ENCODE measurements around the gene IFNK.

DNA sequence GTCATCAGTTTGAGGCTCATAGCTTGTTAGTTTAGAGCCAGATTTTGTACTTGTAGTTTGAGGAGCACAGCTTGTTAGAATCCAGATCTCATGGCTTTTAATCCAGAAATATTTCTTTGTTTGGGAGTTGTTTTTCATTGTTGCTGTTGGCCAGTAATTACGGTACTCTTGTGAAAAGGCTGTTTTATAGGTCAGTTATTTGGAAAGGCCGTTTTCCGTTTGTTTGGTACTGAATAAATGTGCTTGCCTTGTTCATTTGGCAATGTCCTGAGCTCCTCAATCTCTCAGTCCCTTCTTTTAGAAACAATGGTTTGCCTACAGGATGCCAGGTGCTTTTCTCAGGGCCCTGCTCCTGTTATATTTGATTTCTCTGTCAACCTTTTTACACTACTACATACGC is 10.0 kb downstream of the IFNK start:
- TF ChIP-seq, protein P1, sequence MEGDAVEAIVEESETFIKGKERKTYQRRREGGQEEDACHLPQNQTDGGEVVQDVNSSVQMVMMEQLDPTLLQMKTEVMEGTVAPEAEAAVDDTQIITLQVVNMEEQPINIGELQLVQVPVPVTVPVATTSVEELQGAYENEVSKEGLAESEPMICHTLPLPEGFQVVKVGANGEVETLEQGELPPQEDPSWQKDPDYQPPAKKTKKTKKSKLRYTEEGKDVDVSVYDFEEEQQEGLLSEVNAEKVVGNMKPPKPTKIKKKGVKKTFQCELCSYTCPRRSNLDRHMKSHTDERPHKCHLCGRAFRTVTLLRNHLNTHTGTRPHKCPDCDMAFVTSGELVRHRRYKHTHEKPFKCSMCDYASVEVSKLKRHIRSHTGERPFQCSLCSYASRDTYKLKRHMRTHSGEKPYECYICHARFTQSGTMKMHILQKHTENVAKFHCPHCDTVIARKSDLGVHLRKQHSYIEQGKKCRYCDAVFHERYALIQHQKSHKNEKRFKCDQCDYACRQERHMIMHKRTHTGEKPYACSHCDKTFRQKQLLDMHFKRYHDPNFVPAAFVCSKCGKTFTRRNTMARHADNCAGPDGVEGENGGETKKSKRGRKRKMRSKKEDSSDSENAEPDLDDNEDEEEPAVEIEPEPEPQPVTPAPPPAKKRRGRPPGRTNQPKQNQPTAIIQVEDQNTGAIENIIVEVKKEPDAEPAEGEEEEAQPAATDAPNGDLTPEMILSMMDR (conservative IDR thresholded peaks at IDR 0.05; ENCODE audit: low read depth, low read length), result no peak
- TF ChIP-seq EZH2 (IDR thresholded peaks at IDR 0.05; ENCODE audit: borderline replicate concordance, low read depth, low read length, poor library complexity, severe bottlenecking), result no peak

Data from A673 (cell line).